Erythroblast (primary cell): ENCODE measurements around the gene ASB3.

ENCODE experiments used
- GATA1 ChIP-seq: IDR thresholded peaks from 2 replicates; pipeline ENCODE4 v1.6.1; 2011; ENCODE audit warnings: low read depth, mild to moderate bottlenecking, control low read depth, low read length, moderate library complexity
- POLR2A ChIP-seq: IDR thresholded peaks from 2 replicates; pipeline ENCODE4 v1.6.1; 2011; ENCODE audit warnings: mild to moderate bottlenecking, low read length

GRCh38 chr2:53784436-53784835, 2.3 kb downstream of the ASB3 start:
- no peak for TF ChIP-seq POLR2A
- TF ChIP-seq GATA1, result no peak
